GM19455 (cell line): Measurements from ENCODE around the gene CENPO.
"Not testable (repeated sequence)": the region's sequence is repeated elsewhere in the genome, so short reads cannot be mapped to it uniquely, and the experiment has no call there.

Experiments used
- ATAC-seq: cut with Tn5 transposase; IDR thresholded peaks from one replicate; pipeline ENCODE4 v1.9.1; 2021; ENCODE audit not compliant: unreplicated experiment

The CENPO gene

GRCh38 chr2:24822049-24822706 is 29.0 kb downstream of the CENPO start:
- no peak for ATAC-seq

GRCh38 chr2:24824071-24824588 is 30.9 kb downstream of the CENPO start:
- no peak for ATAC-seq

GRCh38 chr2:24824966-24825882 is 32.0 kb downstream of the CENPO start:
- ATAC-seq, result no peak

- no peak for ATAC-seq
Measured at GRCh38 chr2:24825883-24826772, 32.9 kb downstream of the CENPO start.

GRCh38 chr2:24826773-24827145 is 33.5 kb downstream of the CENPO start:
- no peak for ATAC-seq

GRCh38 chr2:24827321-24828237 is 34.4 kb downstream of the CENPO start:
- ATAC-seq, result peak; percentile 62

GRCh38 chr2:24828238-24828996 is 35.2 kb downstream of the CENPO start:
- ATAC-seq, result no peak

- ATAC-seq, result no peak
Measured at GRCh38 chr2:24830351-24830750, 37.1 kb downstream of the CENPO start.

GRCh38 chr2:24830786-24831185 is 37.6 kb downstream of the CENPO start:
- no peak for ATAC-seq

- no peak for ATAC-seq
Measured at GRCh38 chr2:24831221-24832072, 38.2 kb downstream of the CENPO start.

GRCh38 chr2:24832073-24832461 is 38.8 kb downstream of the CENPO start:
- no peak for ATAC-seq

- no peak for ATAC-seq
Measured at GRCh38 chr2:24832521-24832920, 39.3 kb downstream of the CENPO start.

- no peak for ATAC-seq
Measured at GRCh38 chr2:24832931-24833701, 39.9 kb downstream of the CENPO start.

GRCh38 chr2:24833821-24834732 is 40.9 kb downstream of the CENPO start:
- ATAC-seq, result no peak

- ATAC-seq, result no peak
Measured at GRCh38 chr2:24834733-24835395, 41.6 kb downstream of the CENPO start.

GRCh38 chr2:24835411-24835810 is 42.2 kb downstream of the CENPO start:
- ATAC-seq, result not testable (repeated sequence)
